Measurements from ENCODE around the gene PODXL. TPM values are rescaled to one million over a fixed set of nuclear protein-coding genes. Genes with fewer than 3 reads are reported as not detected.

Gene PODXL
- total RNA-seq, 2 donors from 2014 or later = 523 to 701 TPM

DNA sequence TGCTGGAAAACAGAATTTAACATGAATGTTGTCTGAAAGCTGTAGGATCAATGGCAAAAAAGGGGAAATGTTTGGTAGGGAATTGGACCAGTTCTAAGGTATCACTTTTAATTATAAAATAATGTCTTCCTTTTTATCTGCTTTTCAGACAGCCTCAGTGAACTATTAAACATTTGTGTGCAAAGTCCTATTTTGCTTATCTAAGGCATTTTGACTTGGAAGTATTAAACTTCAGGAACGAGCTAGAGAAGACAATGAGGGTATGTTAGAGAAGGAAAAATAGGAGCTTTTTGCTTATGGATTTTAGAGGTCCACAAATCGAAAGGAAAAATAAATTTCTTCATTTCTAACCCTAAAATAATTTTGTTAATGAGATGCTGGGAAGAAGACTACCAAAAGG, 63.3 kb downstream of the PODXL start:
- Mint-ChIP-seq H3K4me1 (no peaks in the 10 kb centered on the region), H3K9me3 (no peaks in the 10 kb centered on the region), H3K27me3 (ENCODE audit: insufficient read depth) (no peaks in the 10 kb centered on the region), H3K4me3 (no peak overlapping the region), H3K36me3 (ENCODE audit: low read depth) (peaks cover 24% of the 10 kb centered on the region), H3K27ac (no peak overlapping the region)
- TF ChIP-seq, protein P1, sequence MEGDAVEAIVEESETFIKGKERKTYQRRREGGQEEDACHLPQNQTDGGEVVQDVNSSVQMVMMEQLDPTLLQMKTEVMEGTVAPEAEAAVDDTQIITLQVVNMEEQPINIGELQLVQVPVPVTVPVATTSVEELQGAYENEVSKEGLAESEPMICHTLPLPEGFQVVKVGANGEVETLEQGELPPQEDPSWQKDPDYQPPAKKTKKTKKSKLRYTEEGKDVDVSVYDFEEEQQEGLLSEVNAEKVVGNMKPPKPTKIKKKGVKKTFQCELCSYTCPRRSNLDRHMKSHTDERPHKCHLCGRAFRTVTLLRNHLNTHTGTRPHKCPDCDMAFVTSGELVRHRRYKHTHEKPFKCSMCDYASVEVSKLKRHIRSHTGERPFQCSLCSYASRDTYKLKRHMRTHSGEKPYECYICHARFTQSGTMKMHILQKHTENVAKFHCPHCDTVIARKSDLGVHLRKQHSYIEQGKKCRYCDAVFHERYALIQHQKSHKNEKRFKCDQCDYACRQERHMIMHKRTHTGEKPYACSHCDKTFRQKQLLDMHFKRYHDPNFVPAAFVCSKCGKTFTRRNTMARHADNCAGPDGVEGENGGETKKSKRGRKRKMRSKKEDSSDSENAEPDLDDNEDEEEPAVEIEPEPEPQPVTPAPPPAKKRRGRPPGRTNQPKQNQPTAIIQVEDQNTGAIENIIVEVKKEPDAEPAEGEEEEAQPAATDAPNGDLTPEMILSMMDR (conservative IDR thresholded peaks at IDR 0.05) = no peak
- no peaks in the 10 kb centered on the region for H3K4me1 ChIP-seq (ENCODE audit: control insufficient read depth, insufficient read depth, low read length)
- H3K9ac ChIP-seq (ENCODE audit: extremely low read depth, low read length, poor library complexity, severe bottlenecking) = no peak overlapping the region
- no peaks in the 10 kb centered on the region for H3K9me3 ChIP-seq (ENCODE audit: control insufficient read depth, low read length)
- 82 to 100% methylated on average over 1 of the region's 2 CpGs for WGBS, 2 experiments (ENCODE audit: insufficient coverage in 1 of 2, insufficient read length in 1 of 2)
- no peak for DNase-seq
- H3K4me3 ChIP-seq (ENCODE audit: low read length) = no peak overlapping the region
- H3K27me3 ChIP-seq (ENCODE audit: control insufficient read depth, insufficient read depth, low read length, poor library complexity, severe bottlenecking) = no peaks in the 10 kb centered on the region
- H3K36me3 ChIP-seq (ENCODE audit: control insufficient read depth, insufficient read depth, low read length) = peaks cover 30% of the 10 kb centered on the region
- peak overlapping the region; percentile 11 for H3K27ac ChIP-seq (ENCODE audit: low read depth, low read length)

DNA sequence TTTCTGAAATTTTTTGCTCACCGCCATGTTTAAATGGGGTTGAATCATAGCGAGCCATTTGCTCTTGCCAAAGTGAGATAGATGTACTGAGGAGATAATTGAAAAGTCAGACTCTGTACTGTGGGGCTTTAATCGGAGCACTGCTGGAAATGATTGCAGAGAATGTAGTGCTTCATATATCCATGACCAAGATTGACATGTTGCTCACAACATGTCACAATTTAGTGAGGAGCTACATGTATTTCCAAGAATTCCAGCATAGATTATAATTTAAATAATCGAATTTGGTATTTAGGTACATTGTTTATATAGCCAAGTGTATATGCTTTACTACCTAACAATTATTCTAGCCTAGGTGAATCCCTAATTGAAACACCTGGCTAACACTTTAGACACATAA, 66.5 kb downstream of the PODXL start:
- H3K9me3 ChIP-seq (ENCODE audit: control insufficient read depth, low read length) = no peaks in the 10 kb centered on the region
- no peak overlapping the region for H3K4me3 ChIP-seq (ENCODE audit: low read length)
- WGBS, 2 experiments (ENCODE audit: insufficient coverage in 1 of 2, insufficient read length in 1 of 2) = 90 to 96% methylated on average over 2 to 3 of the region's 4 CpGs
- H3K4me1 ChIP-seq (ENCODE audit: control insufficient read depth, insufficient read depth, low read length) = peaks cover 3% of the 10 kb centered on the region
- H3K27ac Mint-ChIP-seq = no peak overlapping the region
- no peaks in the 10 kb centered on the region for H3K9me3 Mint-ChIP-seq
- H3K27me3 ChIP-seq (ENCODE audit: control insufficient read depth, insufficient read depth, low read length, poor library complexity, severe bottlenecking) = no peaks in the 10 kb centered on the region
- peaks cover 20% of the 10 kb centered on the region for H3K36me3 ChIP-seq (ENCODE audit: control insufficient read depth, insufficient read depth, low read length)
- no peak overlapping the region for H3K9ac ChIP-seq (ENCODE audit: extremely low read depth, low read length, poor library complexity, severe bottlenecking)
- peaks cover 9% of the 10 kb centered on the region for H3K4me1 Mint-ChIP-seq
- TF ChIP-seq, protein P1 (conservative IDR thresholded peaks at IDR 0.05) = no peak
- no peak overlapping the region for H3K4me3 Mint-ChIP-seq
- no peak overlapping the region for H3K27ac ChIP-seq (ENCODE audit: low read depth, low read length)
- DNase-seq = no peak
- peaks cover 10% of the 10 kb centered on the region for H3K36me3 Mint-ChIP-seq (ENCODE audit: low read depth)
- no peaks in the 10 kb centered on the region for H3K27me3 Mint-ChIP-seq (ENCODE audit: insufficient read depth)

DNA sequence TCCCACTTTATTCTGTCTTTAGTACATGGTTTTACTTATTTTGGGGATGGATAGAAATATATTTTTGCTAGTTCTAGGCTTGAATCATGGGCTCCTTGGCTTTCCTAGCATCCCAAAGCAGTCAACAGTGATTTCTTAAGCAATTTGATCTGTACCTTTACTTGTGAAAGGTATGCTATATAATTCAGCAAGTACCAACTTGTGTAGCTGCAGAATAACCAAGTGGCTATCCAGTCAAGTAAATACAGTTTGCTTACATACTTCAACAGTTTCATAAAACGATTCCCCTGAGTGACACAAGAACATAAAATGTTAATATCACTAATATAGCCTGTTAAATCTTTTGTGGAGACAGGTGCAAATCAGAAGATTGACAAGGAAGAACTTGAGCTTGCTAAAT, 67.2 kb downstream of the PODXL start:
- Histone ChIP-seq H3K9me3 (ENCODE audit: control insufficient read depth, low read length) (no peaks in the 10 kb centered on the region), H3K4me3 (ENCODE audit: low read length) (no peak overlapping the region), H3K36me3 (ENCODE audit: control insufficient read depth, insufficient read depth, low read length) (peaks cover 23% of the 10 kb centered on the region), H3K27ac (ENCODE audit: low read depth, low read length) (no peak overlapping the region), H3K27me3 (ENCODE audit: control insufficient read depth, insufficient read depth, low read length, poor library complexity, severe bottlenecking) (no peaks in the 10 kb centered on the region), H3K9ac (ENCODE audit: extremely low read depth, low read length, poor library complexity, severe bottlenecking) (no peak overlapping the region), H3K4me1 (ENCODE audit: control insufficient read depth, insufficient read depth, low read length) (peaks cover 3% of the 10 kb centered on the region)
- no peak for DNase-seq
- TF ChIP-seq, protein P1 (conservative IDR thresholded peaks at IDR 0.05) = no peak
- WGBS, 2 experiments (ENCODE audit: insufficient coverage in 1 of 2, insufficient read length in 1 of 2) = 90% methylated on average over 1 of the region's 1 CpG; no CpG with 5 or more reads in 1 of the 2 experiments
- Mint-ChIP-seq H3K4me1 (peaks cover 9% of the 10 kb centered on the region), H3K27me3 (ENCODE audit: insufficient read depth) (no peaks in the 10 kb centered on the region), H3K27ac (no peak overlapping the region), H3K9me3 (no peaks in the 10 kb centered on the region), H3K36me3 (ENCODE audit: low read depth) (peaks cover 10% of the 10 kb centered on the region), H3K4me3 (no peak overlapping the region)

Data from endodermal cell (in vitro differentiated cells).